ENCODE data around the gene ZNF324.

DNA sequence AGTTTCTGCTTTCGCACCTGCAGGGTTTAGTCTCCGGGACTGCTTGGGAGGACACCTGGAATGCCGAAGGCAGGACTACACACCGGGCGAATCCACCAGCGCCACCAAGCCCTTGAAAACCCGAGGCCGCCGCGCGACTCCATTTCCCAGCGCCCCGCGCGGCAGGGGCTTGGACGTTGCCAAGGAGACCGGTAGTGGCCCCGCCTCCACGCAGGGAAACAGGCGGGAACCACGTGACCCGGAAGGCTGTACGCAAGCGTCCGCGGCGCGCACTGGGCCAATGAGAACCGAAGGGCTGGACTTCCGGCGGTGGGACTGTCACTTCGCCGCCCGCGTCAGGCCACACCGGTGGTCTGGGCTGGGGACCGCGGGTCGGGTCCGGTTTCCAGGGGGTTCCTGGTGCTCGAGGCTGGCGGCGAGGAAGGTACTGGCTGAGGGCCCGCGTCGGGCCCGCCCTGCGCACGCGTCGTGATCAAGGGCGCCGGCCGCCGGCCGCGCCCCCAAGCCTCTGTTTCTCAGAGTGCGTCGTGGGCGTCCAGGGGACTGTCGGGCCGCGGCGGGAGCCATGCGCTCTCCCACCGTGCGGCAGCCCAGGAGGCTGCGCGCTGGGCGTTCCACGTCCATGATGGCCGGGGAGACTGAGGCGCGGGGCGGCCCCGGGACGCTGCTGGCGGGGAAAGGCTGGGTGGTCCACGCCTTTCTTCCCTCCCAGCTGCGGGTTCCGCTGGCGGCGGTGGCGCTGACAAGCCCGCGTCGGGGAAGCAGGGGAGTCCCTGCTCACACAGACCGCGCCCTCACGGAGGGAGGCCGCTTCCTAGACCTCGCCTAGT lies at the start of gene ZNF324:
- TF ChIP-seq, protein P1, sequence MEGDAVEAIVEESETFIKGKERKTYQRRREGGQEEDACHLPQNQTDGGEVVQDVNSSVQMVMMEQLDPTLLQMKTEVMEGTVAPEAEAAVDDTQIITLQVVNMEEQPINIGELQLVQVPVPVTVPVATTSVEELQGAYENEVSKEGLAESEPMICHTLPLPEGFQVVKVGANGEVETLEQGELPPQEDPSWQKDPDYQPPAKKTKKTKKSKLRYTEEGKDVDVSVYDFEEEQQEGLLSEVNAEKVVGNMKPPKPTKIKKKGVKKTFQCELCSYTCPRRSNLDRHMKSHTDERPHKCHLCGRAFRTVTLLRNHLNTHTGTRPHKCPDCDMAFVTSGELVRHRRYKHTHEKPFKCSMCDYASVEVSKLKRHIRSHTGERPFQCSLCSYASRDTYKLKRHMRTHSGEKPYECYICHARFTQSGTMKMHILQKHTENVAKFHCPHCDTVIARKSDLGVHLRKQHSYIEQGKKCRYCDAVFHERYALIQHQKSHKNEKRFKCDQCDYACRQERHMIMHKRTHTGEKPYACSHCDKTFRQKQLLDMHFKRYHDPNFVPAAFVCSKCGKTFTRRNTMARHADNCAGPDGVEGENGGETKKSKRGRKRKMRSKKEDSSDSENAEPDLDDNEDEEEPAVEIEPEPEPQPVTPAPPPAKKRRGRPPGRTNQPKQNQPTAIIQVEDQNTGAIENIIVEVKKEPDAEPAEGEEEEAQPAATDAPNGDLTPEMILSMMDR (IDR thresholded peaks at IDR 0.05): no peak
- TF ChIP-seq POLR2AphosphoS5 (IDR thresholded peaks at IDR 0.05) (peak; percentile 88 to 95), POLR2A (IDR thresholded peaks at IDR 0.05; ENCODE audit: low read depth) (no peak)

Measured in esophagus muscularis mucosa (tissue), 3 donors.